Measurements from ENCODE around the gene NKPD1. TPM values are rescaled to one million over a fixed set of nuclear protein-coding genes. Genes with fewer than 3 reads are reported as not detected.

The NKPD1 gene
- total and polyA plus RNA-seq, 10 of the 15 experiments (the other 5 are each of a cell fraction or from before 2014, with no cell fraction given): 0.05 to 0.18 (median 0.06) TPM; not detected in 7

- no TSS peak for BruUV-seq (replicated peaks)
- Histone ChIP-seq H3K36me3 (ENCODE audit: control insufficient read depth in 2 of 2, insufficient read depth in 2 of 2, low read length in 1 of 2) (no peaks in the 10 kb centered on the region), H3K27ac (ENCODE audit: control insufficient read depth, insufficient read depth) (no peak overlapping the region), H3K9ac (ENCODE audit: control insufficient read depth, insufficient read depth, low read length) (no peak overlapping the region), H3K4me1 (ENCODE audit: control insufficient read depth, insufficient read depth, low read length) (peaks cover 18% of the 10 kb centered on the region), H3K9me3 (replicated peaks; ENCODE audit: control insufficient read depth, insufficient read depth, low read length) (no peaks in the 10 kb centered on the region), H3K79me2 (ENCODE audit: control insufficient read depth, insufficient read depth, low read length) (no peaks in the 10 kb centered on the region), H3K4me2 (ENCODE audit: control insufficient read depth, insufficient read depth) (no peak overlapping the region), H4K20me1 (ENCODE audit: control insufficient read depth, insufficient read depth) (no peaks in the 10 kb centered on the region), H3K27me3 (replicated peaks in 1 of 2; ENCODE audit: control insufficient read depth in 2 of 2, insufficient read depth in 2 of 2, low read length in 1 of 2) (no peaks in the 10 kb centered on the region; a peak in 1 of 4 replicates), H3K4me3 (no peak overlapping the region), H2AFZ (ENCODE audit: control insufficient read depth, low read depth, low read length) (no peak overlapping the region)
- ChIA-PET POLR2A (no interaction called here), CTCF (no interaction called here), RAD21 (ENCODE audit: unreplicated experiment) (interaction anchor here (2.8 kb wide), 1 partner anchor 16 kb away, joined by 19 read pairs; the partner anchor contains the start of genes BLOC1S3 and TRAPPC6A), SMC1A (ENCODE audit: uncharacterized antibody, unreplicated experiment) (interaction anchor here (0.9 kb wide), 1 partner anchor 15 kb away, joined by 4 read pairs; the partner anchor contains the start of genes BLOC1S3 and TRAPPC6A)
- in situ Hi-C loops (cut with MboI) (no loop called here), intact Hi-C loops (cut with micrococcal nuclease; ENCODE audit: unreplicated experiment) (no loop called here)
- DNase-seq (ENCODE audit: low read depth, low spot score): no peak
- WGBS (ENCODE audit: insufficient coverage, insufficient replicate concordance, low lambda C conversion rate, missing lambda C conversion rate): 89% methylated on average over 16 of the region's 18 CpGs
- no peak for ATAC-seq
- FAIRE-seq: no peak
- TF ChIP-seq CBX5 (IDR thresholded peaks at IDR 0.05; ENCODE audit: low read depth) (no peak), ZBTB40 (IDR thresholded peaks at IDR 0.05; ENCODE audit: borderline replicate concordance) (no peak), RELA (IDR thresholded peaks at IDR 0.05; ENCODE audit: borderline replicate concordance, partially characterized antibody) (no peak), ZNF592 (IDR thresholded peaks at IDR 0.05) (no peak), ZBED1 (IDR thresholded peaks at IDR 0.05; ENCODE audit: borderline replicate concordance) (no peak), NR2C2 (IDR thresholded peaks at IDR 0.05; ENCODE audit: borderline replicate concordance, control insufficient read depth, insufficient read length, low read depth) (no peak), MEF2A (IDR thresholded peaks at IDR 0.05; ENCODE audit: insufficient read depth, low read depth, low read length) (no peak), POU2F2 (IDR thresholded peaks at IDR 0.05; ENCODE audit: borderline replicate concordance, low read depth, low read length) (no peak), LARP7 (IDR thresholded peaks at IDR 0.05) (no peak), KLF5 (IDR thresholded peaks at IDR 0.05; ENCODE audit: partially characterized antibody) (no peak), ZNF384 (IDR thresholded peaks at IDR 0.05; ENCODE audit: borderline replicate concordance, low read depth, low read length) (no peak)
- TF ChIP-seq, protein P1, sequence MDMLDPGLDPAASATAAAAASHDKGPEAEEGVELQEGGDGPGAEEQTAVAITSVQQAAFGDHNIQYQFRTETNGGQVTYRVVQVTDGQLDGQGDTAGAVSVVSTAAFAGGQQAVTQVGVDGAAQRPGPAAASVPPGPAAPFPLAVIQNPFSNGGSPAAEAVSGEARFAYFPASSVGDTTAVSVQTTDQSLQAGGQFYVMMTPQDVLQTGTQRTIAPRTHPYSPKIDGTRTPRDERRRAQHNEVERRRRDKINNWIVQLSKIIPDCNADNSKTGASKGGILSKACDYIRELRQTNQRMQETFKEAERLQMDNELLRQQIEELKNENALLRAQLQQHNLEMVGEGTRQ (IDR thresholded peaks at IDR 0.05; ENCODE audit: borderline replicate concordance, low read depth, low read length): no peak
Measured at GRCh38 chr19:45162608-45163143, 1.9 kb upstream of the NKPD1 start.
